Ishikawa (cell line): ENCODE data around the gene FCER2.

Source experiments
- EP300 ChIP-seq: IDR thresholded peaks from 2 replicates; pipeline ENCODE4 v1.6.1; 2012; ENCODE audit warnings: borderline replicate concordance
- ZBTB7A ChIP-seq: IDR thresholded peaks from 2 replicates; pipeline ENCODE4 v1.6.1; 2012; ENCODE audit warnings: low read depth
- TF ChIP-seq, protein P1 (sequence below): IDR thresholded peaks from 2 replicates; pipeline ENCODE4 v1.6.1; 2012

DNA sequence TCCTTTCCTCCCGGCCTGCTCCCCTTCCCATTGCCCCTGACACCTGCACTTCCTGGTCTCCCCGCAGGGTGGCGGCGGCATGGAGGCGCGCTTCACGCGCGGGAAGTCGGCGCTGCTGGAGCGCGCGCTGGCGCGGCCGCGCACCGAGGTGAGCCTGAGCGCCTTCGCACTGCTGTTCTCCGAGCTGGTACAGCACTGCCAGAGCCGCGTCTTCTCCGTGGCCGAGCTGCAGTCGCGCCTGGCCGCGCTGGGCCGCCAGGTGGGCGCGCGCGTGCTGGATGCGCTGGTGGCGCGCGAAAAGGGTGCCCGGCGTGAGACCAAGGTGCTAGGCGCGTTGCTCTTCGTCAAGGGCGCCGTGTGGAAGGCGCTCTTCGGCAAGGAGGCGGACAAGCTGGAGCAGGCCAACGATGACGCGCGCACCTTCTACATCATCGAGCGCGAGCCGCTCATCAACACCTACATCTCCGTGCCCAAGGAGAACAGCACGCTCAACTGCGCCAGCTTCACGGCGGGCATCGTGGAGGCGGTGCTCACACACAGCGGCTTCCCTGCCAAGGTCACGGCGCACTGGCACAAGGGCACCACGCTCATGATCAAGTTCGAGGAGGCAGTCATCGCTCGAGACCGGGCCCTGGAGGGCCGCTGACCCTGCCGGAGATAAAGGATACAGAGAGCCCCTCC is 19.6 kb downstream of the FCER2 start:
- TF ChIP-seq, protein P1, sequence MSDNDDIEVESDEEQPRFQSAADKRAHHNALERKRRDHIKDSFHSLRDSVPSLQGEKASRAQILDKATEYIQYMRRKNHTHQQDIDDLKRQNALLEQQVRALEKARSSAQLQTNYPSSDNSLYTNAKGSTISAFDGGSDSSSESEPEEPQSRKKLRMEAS = no peak
- TF ChIP-seq ZBTB7A = no peak
- no peak for TF ChIP-seq EP300
